HepG2 (cell line): ENCODE results near the gene CBL.

Source experiments
- HMGXB4 ChIP-seq, 2 experiments: sonication (generic) in 1 of 2; formaldehyde crosslinking in 1 of 2; IDR thresholded peaks; 2 replicates each; pipeline versions ENCODE4 v1.4.0 to v1.6.1; 2018 to 2020; ENCODE audit warnings: missing genetic modification reagents in 2 of 2, borderline replicate concordance in 1 of 2, low read depth in 1 of 2, mild to moderate bottlenecking in 1 of 2, missing biosample characterization in 1 of 2
- RAD51 ChIP-seq: fragments of 450-650 bp; IDR thresholded peaks from 2 replicates; pipeline ENCODE4 v1.6.1; 2016; ENCODE audit warnings: borderline replicate concordance
- ZNF878 ChIP-seq: sonication (generic); formaldehyde crosslinking; IDR thresholded peaks from 2 replicates; pipeline ENCODE4 v1.8.1; 2023; ENCODE audit warnings: mild to moderate bottlenecking, missing genetic modification reagents, moderate library complexity

GRCh38 chr11:119310682-119311052, 104.5 kb downstream of the CBL start:
- TF ChIP-seq RAD51 (no peak), HMGXB4 (CRISPR knock-in tag; IDR thresholded peaks at IDR 0.05; ENCODE audit: borderline replicate concordance in 1 of 2, low read depth in 1 of 2) (no peak), ZNF878 (CRISPR knock-in tag) (no peak)
